ENCODE measurements around the gene HSD17B1. TPM values are rescaled to one million over a fixed set of nuclear protein-coding genes. Genes with fewer than 3 reads are reported as not detected.

Gene HSD17B1
- total and polyA plus RNA-seq, 2 of the 13 experiments (the other 11 are each of a cell fraction or from before 2014, with no cell fraction given): 0.54 to 0.93 TPM

- TF ChIP-seq ZNF781 (CRISPR knock-in tag; IDR thresholded peaks at IDR 0.05; ENCODE audit: borderline replicate concordance, not compliant biosample characterization) (no peak), HOXA9 (CRISPR knock-in tag; IDR thresholded peaks at IDR 0.05; ENCODE audit: borderline replicate concordance) (peak; percentile 13; the same call in 1 of the 2 replicates), USF2 (IDR thresholded peaks at IDR 0.05; ENCODE audit: low read depth, low read length) (peak; percentile 14; the same call in 1 of the 2 replicates), USF2 (CRISPR knock-in tag; IDR thresholded peaks at IDR 0.05; ENCODE audit: borderline replicate concordance) (no peak), ZFP82 (CRISPR knock-in tag; IDR thresholded peaks at IDR 0.05; ENCODE audit: borderline replicate concordance) (no peak), ZMYM3 (CRISPR knock-in tag; IDR thresholded peaks at IDR 0.05) (peak; percentile 67; the same call in 1 of the 2 replicates), CCDC6 (CRISPR knock-in tag; IDR thresholded peaks at IDR 0.05) (peak; percentile 74; the same call in 1 of the 2 replicates), THAP11 (CRISPR knock-in tag; IDR thresholded peaks at IDR 0.05) (peak; percentile 45; the same call in 1 of the 2 replicates), ZNF331 (CRISPR knock-in tag; IDR thresholded peaks at IDR 0.05) (peak; percentile 81), NCOA2 (CRISPR knock-in tag; IDR thresholded peaks at IDR 0.05) (peak; percentile 52), ZNF503 (CRISPR knock-in tag; IDR thresholded peaks at IDR 0.05) (peak; percentile 58; the same call in 1 of the 2 replicates), AGO1 (IDR thresholded peaks at IDR 0.05; ENCODE audit: low read depth, low read length, poor library complexity, severe bottlenecking) (peak; percentile 20), FOXP4 (CRISPR knock-in tag; IDR thresholded peaks at IDR 0.05) (peak; percentile 71), MAFG (CRISPR knock-in tag; IDR thresholded peaks at IDR 0.05) (no peak), SRSF4 (IDR thresholded peaks at IDR 0.05; ENCODE audit: low read depth, low read length, poor library complexity, severe bottlenecking) (no peak), HOXA5 (CRISPR knock-in tag; IDR thresholded peaks at IDR 0.05) (no peak), THAP7 (CRISPR knock-in tag; IDR thresholded peaks at IDR 0.05) (peak; percentile 50; the same call in 1 of the 2 replicates), RBFOX2 (IDR thresholded peaks at IDR 0.05; ENCODE audit: low read depth, low read length) (peak; percentile 95), XRCC5 (optimal IDR thresholded peaks at IDR 0.05; ENCODE audit: low read length) (no peak), FOXC1 (CRISPR knock-in tag; IDR thresholded peaks at IDR 0.05; ENCODE audit: borderline replicate concordance) (no peak), KLF16 (CRISPR knock-in tag; IDR thresholded peaks at IDR 0.05) (peak in 1 of 2 experiments; percentile 81; a peak in 2 of 4 replicates), GATAD1 (CRISPR knock-in tag; IDR thresholded peaks at IDR 0.05) (peak; percentile 74)
These were observed 16.2 kb upstream of the HSD17B1 start (continued) for GRCh38 chr17:42536372-42537155.
